Choroid plexus epithelial cell (primary cell): ENCODE measurements around the gene ROR2.

Experiments
- DNase-seq: peaks from one replicate; pipeline ENCODE4 v3.0.0-alpha.2; 2010; ENCODE audit warnings: low read depth
- H3K4me3 ChIP-seq: 2 replicates; pipeline ENCODE4 v1.5.1; 2011; ENCODE audit warnings: low read depth, mild to moderate bottlenecking, control low read depth, low read length, moderate library complexity
- TF ChIP-seq, protein P1 (sequence below): conservative IDR thresholded peaks from 2 replicates; pipeline ENCODE4 v1.5.1; 2011; ENCODE audit warnings: low read depth, mild to moderate bottlenecking, control low read depth, inconsistent platforms, low read length, moderate library complexity

ROR2 gene

DNA sequence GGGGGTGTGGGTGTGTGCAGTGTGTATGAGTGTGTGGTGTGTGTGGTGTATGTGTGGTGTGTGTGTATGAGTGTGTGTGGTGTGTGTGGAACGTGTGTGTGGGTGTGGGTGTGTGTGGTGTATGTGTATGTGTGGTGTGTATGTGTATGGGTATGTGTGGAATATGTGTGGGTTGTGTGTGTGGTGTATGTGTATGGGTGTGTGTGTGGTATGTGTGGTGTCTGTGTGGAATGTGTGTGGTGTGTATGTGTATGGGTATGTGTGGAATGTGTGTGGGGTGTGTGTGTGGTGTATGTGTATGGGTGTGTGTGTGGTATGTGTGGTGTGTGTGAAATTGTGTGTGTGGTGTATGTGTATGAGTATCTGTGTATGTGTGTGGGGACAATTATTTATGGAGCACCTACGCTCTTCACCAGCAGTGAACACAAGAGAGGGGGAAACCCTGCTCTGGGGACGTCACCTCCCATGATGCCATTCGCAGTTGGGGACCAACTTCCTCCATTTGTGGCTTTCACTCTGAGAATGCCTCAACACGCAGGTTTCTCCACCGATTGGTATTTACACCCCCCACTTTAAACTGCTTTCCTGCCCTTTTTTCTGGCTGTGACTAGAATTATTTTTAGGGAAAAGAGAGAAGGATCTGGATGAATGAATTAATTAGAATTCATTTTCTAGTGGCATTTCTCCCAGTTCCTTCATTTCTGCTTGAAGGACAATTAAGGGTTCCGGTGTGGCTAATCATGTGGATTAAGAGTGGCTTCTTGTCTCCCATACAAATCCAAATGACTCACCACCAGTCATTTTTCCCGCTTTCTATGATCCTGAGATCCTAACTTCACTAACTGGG, 238.1 kb downstream of the ROR2 start:
- H3K4me3 ChIP-seq, result no peak overlapping the region
- peak; percentile 53 for DNase-seq
- TF ChIP-seq, protein P1, sequence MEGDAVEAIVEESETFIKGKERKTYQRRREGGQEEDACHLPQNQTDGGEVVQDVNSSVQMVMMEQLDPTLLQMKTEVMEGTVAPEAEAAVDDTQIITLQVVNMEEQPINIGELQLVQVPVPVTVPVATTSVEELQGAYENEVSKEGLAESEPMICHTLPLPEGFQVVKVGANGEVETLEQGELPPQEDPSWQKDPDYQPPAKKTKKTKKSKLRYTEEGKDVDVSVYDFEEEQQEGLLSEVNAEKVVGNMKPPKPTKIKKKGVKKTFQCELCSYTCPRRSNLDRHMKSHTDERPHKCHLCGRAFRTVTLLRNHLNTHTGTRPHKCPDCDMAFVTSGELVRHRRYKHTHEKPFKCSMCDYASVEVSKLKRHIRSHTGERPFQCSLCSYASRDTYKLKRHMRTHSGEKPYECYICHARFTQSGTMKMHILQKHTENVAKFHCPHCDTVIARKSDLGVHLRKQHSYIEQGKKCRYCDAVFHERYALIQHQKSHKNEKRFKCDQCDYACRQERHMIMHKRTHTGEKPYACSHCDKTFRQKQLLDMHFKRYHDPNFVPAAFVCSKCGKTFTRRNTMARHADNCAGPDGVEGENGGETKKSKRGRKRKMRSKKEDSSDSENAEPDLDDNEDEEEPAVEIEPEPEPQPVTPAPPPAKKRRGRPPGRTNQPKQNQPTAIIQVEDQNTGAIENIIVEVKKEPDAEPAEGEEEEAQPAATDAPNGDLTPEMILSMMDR, result no peak

- DNase-seq, result no peak
- TF ChIP-seq, protein P1, result no peak
- H3K4me3 ChIP-seq, result no peak overlapping the region
These were observed 239.9 kb downstream of the ROR2 start for GRCh38 chr9:91710158-91710557.

DNA sequence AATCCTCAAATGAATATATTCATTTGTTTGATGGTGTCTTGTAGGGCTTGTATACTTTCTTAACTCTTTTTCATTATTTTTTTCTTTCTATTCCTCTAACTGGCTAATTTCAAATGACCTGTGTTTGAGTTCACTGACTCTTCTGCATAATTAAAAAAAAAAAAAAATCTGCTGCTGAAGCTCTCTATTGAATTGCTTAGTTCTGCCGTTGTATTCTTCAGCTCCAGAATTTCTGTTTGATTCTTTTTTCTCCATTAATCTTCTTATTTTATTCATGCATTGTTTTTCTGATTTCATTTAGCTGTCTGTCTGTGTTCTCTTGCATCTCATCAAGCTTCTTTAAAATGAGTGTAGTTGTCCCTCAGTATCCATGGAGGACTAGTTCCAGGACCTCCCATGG, 244.6 kb downstream of the ROR2 start:
- DNase-seq, result no peak
- no peak overlapping the region for H3K4me3 ChIP-seq
- TF ChIP-seq, protein P1, result no peak

DNA sequence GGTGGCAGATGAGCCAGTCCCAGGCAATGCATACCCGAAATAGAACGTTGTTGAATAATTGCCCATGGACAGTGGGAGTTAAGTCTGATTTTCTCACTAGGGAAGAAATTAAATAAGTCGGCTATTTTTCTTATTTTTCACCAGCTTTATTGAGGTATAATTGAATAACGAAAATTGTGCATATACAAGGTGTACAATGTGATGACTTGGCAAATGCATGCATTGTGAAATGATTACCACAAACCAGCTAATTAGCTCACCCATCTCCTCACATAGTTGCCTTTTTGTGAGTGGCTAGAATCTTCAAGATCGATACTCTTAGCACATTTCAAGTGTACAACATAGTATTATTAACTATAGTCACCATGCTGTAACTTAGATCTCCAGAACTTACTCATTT, 249.6 kb downstream of the ROR2 start:
- TF ChIP-seq, protein P1, result no peak
- DNase-seq, result no peak
- no peak overlapping the region for H3K4me3 ChIP-seq

- TF ChIP-seq, protein P1, result no peak
- no peak overlapping the region for H3K4me3 ChIP-seq
- no peak for DNase-seq
These were observed 251.8 kb downstream of the ROR2 start for GRCh38 chr9:91698266-91698665.

DNA sequence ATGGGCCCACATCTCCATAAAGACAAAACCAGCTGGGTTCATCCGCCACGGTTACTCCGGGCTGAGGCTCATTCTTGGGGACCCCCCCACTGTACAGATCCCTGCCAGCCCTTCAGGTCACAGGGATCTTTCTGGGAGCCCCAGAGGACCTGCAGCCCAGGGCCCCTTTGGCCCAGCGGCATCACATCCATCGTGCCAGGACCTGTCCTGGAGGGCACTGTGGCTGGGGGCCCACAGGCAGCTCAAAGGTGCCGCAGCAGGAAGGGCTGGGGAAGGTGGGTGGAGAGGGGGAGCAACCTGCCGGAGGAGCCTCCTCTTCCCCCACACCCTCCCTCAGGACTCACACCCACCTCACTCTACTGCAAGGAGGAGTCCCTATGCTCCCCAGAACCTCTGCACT, 252.8 kb downstream of the ROR2 start:
- no peak for DNase-seq
- H3K4me3 ChIP-seq, result no peak overlapping the region
- TF ChIP-seq, protein P1, result no peak

- TF ChIP-seq, protein P1, result no peak
- DNase-seq, result no peak
These were observed 255.8 kb downstream of the ROR2 start for GRCh38 chr9:91694081-91694870.

More at GRCh38 chr9:91694081-91694870, 255.8 kb downstream of the ROR2 start:
- H3K4me3 ChIP-seq, result no peak overlapping the region
